GM19452 (cell line): ENCODE results near the gene AFF3.
"Not testable (repeated sequence)": the region's sequence is repeated elsewhere in the genome, so short reads cannot be mapped to it uniquely, and the experiment has no call there.

Experiments
- ATAC-seq: cut with Tn5 transposase; IDR thresholded peaks from one replicate; pipeline ENCODE4 v1.9.1; 2021; ENCODE audit not compliant: unreplicated experiment

The AFF3 gene

GRCh38 chr2:100142393-100142792 lies at the start of gene AFF3:
AFF3 (minus strand) TSS chr2:100142590; CDS start chr2:100104454, 38,136 bp downstream.
- peak; percentile 97 for ATAC-seq

- ATAC-seq, result no peak
Observed at GRCh38 chr2:100189387-100189786, 47.0 kb upstream of the AFF3 start.

- no peak for ATAC-seq
Observed at GRCh38 chr2:100188326-100188725, 45.9 kb upstream of the AFF3 start.

- ATAC-seq, result no peak
Observed at GRCh38 chr2:100186126-100186525, 43.7 kb upstream of the AFF3 start.

- no peak for ATAC-seq
Observed at GRCh38 chr2:100185516-100185915, 43.1 kb upstream of the AFF3 start.

GRCh38 chr2:100185105-100185504 lies 42.7 kb upstream of the AFF3 start:
- no peak for ATAC-seq

- ATAC-seq, result no peak
Observed at GRCh38 chr2:100184055-100184737, 41.8 kb upstream of the AFF3 start.

- no peak for ATAC-seq
Observed at GRCh38 chr2:100182494-100183361, 40.3 kb upstream of the AFF3 start.

GRCh38 chr2:100180503-100180902 lies 38.1 kb upstream of the AFF3 start:
- no peak for ATAC-seq

GRCh38 chr2:100179806-100180205 lies 37.4 kb upstream of the AFF3 start:
- no peak for ATAC-seq

- ATAC-seq, result no peak
Observed at GRCh38 chr2:100178864-100179263, 36.5 kb upstream of the AFF3 start.

- ATAC-seq, result no peak
Observed at GRCh38 chr2:100178085-100178788, 35.8 kb upstream of the AFF3 start.

- no peak for ATAC-seq
Observed at GRCh38 chr2:100176925-100177324, 34.5 kb upstream of the AFF3 start.

GRCh38 chr2:100174026-100174431 lies 31.6 kb upstream of the AFF3 start:
- no peak for ATAC-seq

- no peak for ATAC-seq
Observed at GRCh38 chr2:100166701-100167100, 24.3 kb upstream of the AFF3 start.

GRCh38 chr2:100163605-100164004 lies 21.2 kb upstream of the AFF3 start:
- ATAC-seq, result no peak

- no peak for ATAC-seq
Observed at GRCh38 chr2:100161945-100162620, 19.7 kb upstream of the AFF3 start.

- ATAC-seq, result no peak
Observed at GRCh38 chr2:100160396-100160795, 18.0 kb upstream of the AFF3 start.

- not testable (repeated sequence) for ATAC-seq
Observed at GRCh38 chr2:100151832-100152231, 9.4 kb upstream of the AFF3 start.

GRCh38 chr2:100151310-100151709 lies 8.9 kb upstream of the AFF3 start:
- ATAC-seq, result no peak

GRCh38 chr2:100148883-100149282 lies 6.5 kb upstream of the AFF3 start:
- no peak for ATAC-seq
